ENCODE measurements around the gene PGM3. TPM values are rescaled to one million over a fixed set of nuclear protein-coding genes. Genes with fewer than 3 reads are reported as not detected.

The PGM3 gene
- polyA plus RNA-seq, 1 experiment: 155 TPM

DNA sequence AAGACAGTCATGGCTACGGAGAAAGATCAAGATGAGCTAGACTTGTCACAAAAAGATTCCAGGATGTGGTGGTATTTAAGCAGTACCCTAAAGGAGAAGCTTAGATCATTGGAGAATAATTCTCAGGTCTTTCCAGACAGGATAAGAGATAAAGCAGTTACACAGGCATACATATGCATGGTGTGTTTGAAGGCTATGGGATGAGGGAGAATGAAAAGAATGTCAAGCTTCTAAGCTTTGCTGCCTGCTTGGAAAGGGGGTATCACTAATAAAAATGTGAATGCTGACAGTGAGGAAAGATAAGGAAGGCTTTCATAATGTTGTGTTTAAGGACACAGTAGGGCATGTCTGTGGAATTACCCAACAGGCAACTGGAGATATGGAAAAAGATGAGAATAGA lies 28.2 kb upstream of the PGM3 start:
- no peak for DNase-seq (ENCODE audit: low read depth, low spot score)
- Histone ChIP-seq H3K27me3 (ENCODE audit: control insufficient read depth, insufficient read depth, low read length) (no peaks in the 10 kb centered on the region), H3K27ac (ENCODE audit: low read depth, low read length) (no peak overlapping the region), H3K9me3 (ENCODE audit: control insufficient read depth, insufficient read depth, low read length) (no peaks in the 10 kb centered on the region), H3K4me3 (ENCODE audit: low read depth, low read length) (no peak overlapping the region)
- CTCF ChIA-PET: interaction anchor here (0.5 to 14.3 kb wide), 30 partner anchors 10 to 851 kb away, joined by 3 to 534 read pairs (median 5); partner anchors contain the start of genes DOP1A, PRSS35 and UBE3D
- POLR2A ChIA-PET: no interaction called here
- TF ChIP-seq, protein P1, sequence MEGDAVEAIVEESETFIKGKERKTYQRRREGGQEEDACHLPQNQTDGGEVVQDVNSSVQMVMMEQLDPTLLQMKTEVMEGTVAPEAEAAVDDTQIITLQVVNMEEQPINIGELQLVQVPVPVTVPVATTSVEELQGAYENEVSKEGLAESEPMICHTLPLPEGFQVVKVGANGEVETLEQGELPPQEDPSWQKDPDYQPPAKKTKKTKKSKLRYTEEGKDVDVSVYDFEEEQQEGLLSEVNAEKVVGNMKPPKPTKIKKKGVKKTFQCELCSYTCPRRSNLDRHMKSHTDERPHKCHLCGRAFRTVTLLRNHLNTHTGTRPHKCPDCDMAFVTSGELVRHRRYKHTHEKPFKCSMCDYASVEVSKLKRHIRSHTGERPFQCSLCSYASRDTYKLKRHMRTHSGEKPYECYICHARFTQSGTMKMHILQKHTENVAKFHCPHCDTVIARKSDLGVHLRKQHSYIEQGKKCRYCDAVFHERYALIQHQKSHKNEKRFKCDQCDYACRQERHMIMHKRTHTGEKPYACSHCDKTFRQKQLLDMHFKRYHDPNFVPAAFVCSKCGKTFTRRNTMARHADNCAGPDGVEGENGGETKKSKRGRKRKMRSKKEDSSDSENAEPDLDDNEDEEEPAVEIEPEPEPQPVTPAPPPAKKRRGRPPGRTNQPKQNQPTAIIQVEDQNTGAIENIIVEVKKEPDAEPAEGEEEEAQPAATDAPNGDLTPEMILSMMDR (IDR thresholded peaks at IDR 0.05; ENCODE audit: low read depth, low read length): no peak

DNA sequence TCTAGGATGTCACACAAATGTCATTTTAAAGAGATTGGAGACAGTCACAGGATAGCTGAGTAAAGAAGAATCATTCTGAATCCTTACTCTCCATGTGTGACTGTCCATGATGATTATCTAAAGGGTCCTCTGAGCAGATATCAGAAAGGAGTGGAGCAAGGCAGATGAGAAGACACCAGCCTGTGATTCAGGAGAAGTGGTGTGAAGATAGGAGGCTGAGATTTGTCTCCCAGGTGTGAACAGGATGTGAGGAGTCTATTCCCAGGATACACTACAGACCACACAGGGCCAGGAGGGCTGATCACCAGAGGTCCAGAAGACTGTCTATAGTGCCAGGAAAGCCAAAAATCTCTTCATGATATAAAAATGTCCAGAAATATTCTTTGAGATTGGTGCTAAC lies 27.1 kb upstream of the PGM3 start:
- no peak for DNase-seq (ENCODE audit: low read depth, low spot score)
- no peaks in the 10 kb centered on the region for H3K27me3 ChIP-seq (ENCODE audit: control insufficient read depth, insufficient read depth, low read length)
- CTCF ChIA-PET: interaction anchor here (0.7 to 14.3 kb wide), 6 partner anchors 16 to 299 kb away, joined by 3 to 534 read pairs (median 6); partner anchors contain the start of genes DOP1A, PRSS35 and UBE3D

DNA sequence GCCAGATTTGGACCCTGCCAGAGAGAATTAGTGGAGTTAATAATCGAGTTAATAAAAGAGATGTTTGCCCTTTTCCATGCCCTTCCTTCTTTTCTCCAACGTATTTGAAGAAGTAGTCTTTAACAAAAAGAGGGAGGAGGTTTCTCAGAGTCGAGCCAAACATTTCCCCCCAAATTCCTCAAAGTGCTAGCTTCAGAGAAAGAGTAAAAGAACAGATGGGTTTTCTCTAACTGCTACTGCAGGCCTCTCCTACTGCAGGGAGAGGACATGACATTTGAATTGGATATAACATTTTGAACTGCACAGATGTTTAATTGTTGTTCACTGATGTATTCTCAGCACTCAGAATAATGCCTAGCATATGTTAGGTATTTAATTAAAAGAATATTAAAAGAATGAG lies 25.6 kb upstream of the PGM3 start:
- no peak overlapping the region for H3K27ac ChIP-seq (ENCODE audit: low read depth, low read length)
- ChIA-PET CTCF (interaction anchor here (0.6 to 14.3 kb wide), 5 partner anchors 20 to 385 kb away, joined by 3 to 534 read pairs (median 5); partner anchors contain the start of genes DOP1A, PRSS35 and UBE3D), POLR2A (no interaction called here)
- no peak overlapping the region for H3K4me3 ChIP-seq (ENCODE audit: low read depth, low read length)
- DNase-seq (ENCODE audit: low read depth, low spot score): no peak
- no peaks in the 10 kb centered on the region for H3K9me3 ChIP-seq (ENCODE audit: control insufficient read depth, insufficient read depth, low read length)
- TF ChIP-seq, protein P1 (IDR thresholded peaks at IDR 0.05; ENCODE audit: low read depth, low read length): no peak
- no peaks in the 10 kb centered on the region for H3K27me3 ChIP-seq (ENCODE audit: control insufficient read depth, insufficient read depth, low read length)

More for the DNA sequence above, 27.1 kb upstream of the PGM3 start:
- H3K27ac ChIP-seq (ENCODE audit: low read depth, low read length): no peak overlapping the region
- TF ChIP-seq, protein P1 (IDR thresholded peaks at IDR 0.05; ENCODE audit: low read depth, low read length): no peak
- no peaks in the 10 kb centered on the region for H3K9me3 ChIP-seq (ENCODE audit: control insufficient read depth, insufficient read depth, low read length)
- no peak overlapping the region for H3K4me3 ChIP-seq (ENCODE audit: low read depth, low read length)
- POLR2A ChIA-PET: interaction anchor here (0.6 kb wide), 1 partner anchor 15 kb away, joined by 4 read pairs; no protein-coding TSS in a partner anchor

- POLR2A ChIA-PET: no interaction called here
Measured at GRCh38 chr6:83216806-83217205, 23.7 kb upstream of the PGM3 start.

More at GRCh38 chr6:83216806-83217205, 23.7 kb upstream of the PGM3 start:
- TF ChIP-seq, protein P1 (IDR thresholded peaks at IDR 0.05; ENCODE audit: low read depth, low read length): no peak
- Histone ChIP-seq H3K27me3 (ENCODE audit: control insufficient read depth, insufficient read depth, low read length) (no peaks in the 10 kb centered on the region), H3K4me3 (ENCODE audit: low read depth, low read length) (no peak overlapping the region), H3K9me3 (ENCODE audit: control insufficient read depth, insufficient read depth, low read length) (no peaks in the 10 kb centered on the region), H3K27ac (ENCODE audit: low read depth, low read length) (no peak overlapping the region)
- DNase-seq (ENCODE audit: low read depth, low spot score): no peak
- CTCF ChIA-PET: interaction anchor here (0.9 to 14.3 kb wide), 6 partner anchors 23 to 296 kb away, joined by 3 to 534 read pairs (median 9); partner anchors contain the start of genes DOP1A, PRSS35 and UBE3D
